T47D (cell line): ENCODE data around the gene C6orf141.

Experiments
- DNase-seq, 2 experiments: peaks; one replicate each; pipeline versions ENCODE4 v3.0.0 to v3.0.0-alpha.2; 2011 to 2012; ENCODE audit warnings: low read depth in 1 of 2, low spot score in 1 of 2
- JUND ChIP-seq: IDR thresholded peaks from 2 replicates; pipeline ENCODE4 v1.6.1; 2012; ENCODE audit warnings: low read depth
- in situ Hi-C: cut with HindIII; loops from 2 replicates; pipeline ENCODE4 v1.10.0; 2016; ENCODE audit warnings: low sequenced_read_pairs, low pct_unique_long_range_greater_than_20kb

The C6orf141 gene

DNA sequence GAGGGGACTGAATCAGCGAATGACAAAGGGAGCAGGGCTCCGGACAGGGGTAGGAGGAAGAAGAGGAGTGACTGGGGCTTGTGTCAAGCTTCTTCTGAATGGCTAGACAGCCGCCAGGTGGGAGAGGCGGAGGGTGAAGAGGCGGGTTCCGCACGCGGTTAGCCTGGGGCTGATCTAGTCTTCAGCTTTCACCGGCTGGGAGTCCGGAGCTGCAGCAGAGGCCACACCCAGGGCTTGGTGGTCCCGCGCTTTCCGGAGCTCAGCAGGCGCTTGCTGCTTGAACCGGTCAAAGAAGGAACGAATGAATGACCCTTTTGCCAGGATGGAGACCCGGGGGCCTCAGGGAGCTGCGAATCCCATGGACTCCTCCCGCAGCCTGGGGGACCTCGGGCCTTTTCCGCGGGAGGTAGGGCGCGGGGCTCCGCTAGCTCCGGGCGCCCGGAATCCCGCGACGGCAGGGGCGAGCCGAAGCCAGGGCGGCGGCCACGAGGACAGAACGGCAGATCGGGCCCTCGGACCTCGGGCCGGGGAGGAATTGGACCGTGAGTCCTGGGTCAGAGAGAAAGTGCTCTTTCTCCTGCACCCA, at the start of gene C6orf141:
Gene C6orf141 (plus strand): TSS at position 177 of the 586 bp plus-strand sequence. CDS start 125 bp downstream, at position 302.
- peak; percentile 45 to 88 for DNase-seq
- in situ Hi-C loops: no loop called here
- no peak for TF ChIP-seq JUND

DNA sequence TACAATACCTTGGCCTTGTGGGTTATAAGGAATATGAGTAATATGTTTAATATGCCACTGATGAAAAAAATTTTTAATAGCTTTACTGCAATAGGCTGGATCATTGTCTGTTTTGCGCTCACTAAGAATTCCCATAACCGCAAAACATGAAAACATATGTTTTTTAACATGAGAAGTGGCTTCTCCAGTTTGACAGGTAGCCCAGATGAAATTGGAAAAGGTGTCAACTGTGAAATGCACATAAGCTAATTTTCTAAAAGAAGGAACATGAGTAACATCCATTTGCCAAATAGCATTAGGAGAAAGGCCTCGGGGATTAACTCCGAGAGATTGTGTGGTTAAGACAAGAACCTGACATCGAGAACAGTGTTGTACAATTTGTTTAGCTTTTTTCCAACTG, 45.8 kb upstream of the C6orf141 start:
- in situ Hi-C loops: no loop called here
- no peak for TF ChIP-seq JUND
- DNase-seq: no peak

GRCh38 chr6:49506569-49507111, 43.8 kb upstream of the C6orf141 start:
- no peak for TF ChIP-seq JUND
- no peak for DNase-seq
- in situ Hi-C loops: no loop called here

- DNase-seq: no peak
- TF ChIP-seq JUND: no peak
- in situ Hi-C loops: no loop called here
These were observed 41.1 kb upstream of the C6orf141 start for GRCh38 chr6:49509342-49509741.

GRCh38 chr6:49513153-49513989, 37.1 kb upstream of the C6orf141 start:
- DNase-seq: no peak
- in situ Hi-C loops: no loop called here
- no peak for TF ChIP-seq JUND

DNA sequence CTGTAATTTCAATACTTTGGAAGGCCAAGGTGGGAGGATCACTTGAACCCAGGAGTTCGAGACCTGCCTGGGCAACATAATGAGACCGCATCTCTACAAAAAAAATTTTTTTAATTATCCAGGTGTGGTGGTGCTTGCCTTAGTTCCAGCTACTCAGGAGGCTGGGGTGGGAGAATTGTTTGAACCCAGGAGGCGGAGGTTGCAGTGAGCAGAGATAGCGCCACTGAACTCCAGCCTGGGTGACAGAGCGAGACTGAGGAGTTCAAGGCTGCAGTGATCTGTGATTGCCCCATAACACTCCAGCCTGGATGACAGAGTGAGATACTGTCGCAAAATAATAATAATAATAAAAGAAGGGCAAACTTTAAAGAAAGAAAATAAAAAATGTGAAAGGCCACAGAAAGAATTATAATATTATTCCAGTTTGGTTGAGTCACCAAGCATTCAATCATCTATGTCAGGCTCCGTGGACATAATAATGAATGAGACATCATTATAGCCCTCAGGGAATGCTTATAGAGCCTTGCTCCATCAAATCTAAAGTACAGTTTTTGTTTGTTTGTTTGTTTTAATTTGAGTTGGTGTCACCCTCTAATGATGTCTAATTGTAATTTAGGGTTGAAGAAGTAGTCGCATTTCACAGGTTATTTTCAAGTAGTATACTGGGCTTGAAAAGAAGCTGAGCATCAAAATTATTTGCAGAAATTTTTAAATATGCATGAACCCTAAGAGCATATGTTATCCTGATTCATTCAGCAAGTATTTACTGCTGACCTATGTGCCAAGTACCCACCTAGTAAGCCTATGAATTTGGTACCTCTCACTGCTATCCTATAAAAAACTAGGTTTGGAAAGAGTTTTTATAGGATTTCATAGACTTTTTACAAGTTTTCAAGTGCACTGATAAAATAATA, 35.6 kb upstream of the C6orf141 start:
- no peak for DNase-seq
- in situ Hi-C loops: no loop called here
- TF ChIP-seq JUND: no peak

- DNase-seq: no peak
- TF ChIP-seq JUND: no peak
- in situ Hi-C loops: no loop called here
These were observed 34.9 kb upstream of the C6orf141 start for GRCh38 chr6:49515485-49516146.

GRCh38 chr6:49516147-49516505, 34.3 kb upstream of the C6orf141 start:
- no peak for TF ChIP-seq JUND
- no peak for DNase-seq
- in situ Hi-C loops: no loop called here

GRCh38 chr6:49517919-49518318, 32.5 kb upstream of the C6orf141 start:
- no peak for TF ChIP-seq JUND
- in situ Hi-C loops: no loop called here
- DNase-seq: no peak

GRCh38 chr6:49519660-49520059, 30.8 kb upstream of the C6orf141 start:
- TF ChIP-seq JUND: no peak
- in situ Hi-C loops: no loop called here
- DNase-seq: no peak

DNA sequence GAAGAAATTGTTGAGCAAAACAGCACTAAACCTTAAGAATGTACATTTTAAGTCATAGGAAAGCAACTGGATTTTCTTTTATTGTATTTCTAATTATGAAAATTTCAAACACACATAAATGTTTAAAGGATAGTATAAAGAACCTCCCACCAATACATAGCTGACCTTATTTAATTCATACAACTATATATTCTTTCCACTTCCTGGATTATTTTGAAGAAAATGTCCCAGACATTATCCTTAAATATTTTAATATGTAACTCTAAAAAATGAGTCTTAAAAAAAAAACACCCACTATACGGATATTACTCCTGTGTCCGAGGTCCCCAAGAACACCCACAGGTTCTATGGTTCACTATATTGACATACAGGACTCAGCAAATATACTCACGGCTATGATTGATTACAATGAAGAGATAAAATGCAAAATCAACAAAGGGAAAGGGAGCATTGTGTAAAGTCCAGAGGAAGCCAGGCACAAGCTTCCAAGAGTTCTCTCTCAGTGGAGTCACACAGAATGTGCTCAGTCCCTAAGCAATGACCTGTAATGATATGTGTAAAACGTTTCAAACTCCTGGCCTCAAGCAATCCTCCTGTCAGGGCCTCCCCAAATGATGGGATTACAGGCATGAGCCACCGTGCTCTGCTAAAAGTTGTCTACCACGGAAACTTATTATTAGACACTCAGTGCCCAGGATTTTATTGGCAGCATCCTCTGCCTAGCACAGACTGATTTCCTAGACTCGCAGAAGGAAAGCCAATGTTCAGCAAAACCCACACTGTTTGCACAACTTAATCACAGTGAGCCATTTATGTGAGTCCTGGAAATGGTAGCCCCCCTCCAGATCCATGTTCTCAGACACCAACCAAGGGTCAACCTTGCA, 27.5 kb upstream of the C6orf141 start:
- peak in 1 of 2 experiments; percentile 77 for DNase-seq
- no peak for TF ChIP-seq JUND
- in situ Hi-C loops: no loop called here

DNA sequence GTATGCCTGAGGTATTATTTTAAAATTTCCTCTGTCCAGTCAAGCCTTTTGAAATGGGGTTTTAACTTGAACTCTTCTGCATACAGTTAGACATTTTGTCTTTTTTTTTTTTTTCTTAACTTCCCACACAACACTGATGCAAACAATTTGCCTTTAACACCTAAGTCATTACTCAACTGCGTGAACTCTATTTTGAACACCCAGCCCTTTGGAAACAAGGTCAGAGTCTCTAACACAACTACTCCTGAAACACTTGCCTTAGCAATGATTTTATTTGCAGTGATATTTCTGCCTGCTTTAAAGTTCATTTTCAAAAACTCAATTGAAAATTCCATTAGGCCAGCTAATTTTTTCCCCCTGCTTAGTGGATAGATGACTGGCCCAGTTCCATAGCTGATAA, 26.6 kb upstream of the C6orf141 start:
- in situ Hi-C loops: no loop called here
- no peak for TF ChIP-seq JUND
- no peak for DNase-seq
